ENCODE measurements around the gene C16orf74. TPM values are rescaled to one million over a fixed set of nuclear protein-coding genes. Genes with fewer than 3 reads are reported as not detected.

C16orf74 gene
- total RNA-seq, 1 experiment from 2014 or later, result 3.8 TPM

DNA sequence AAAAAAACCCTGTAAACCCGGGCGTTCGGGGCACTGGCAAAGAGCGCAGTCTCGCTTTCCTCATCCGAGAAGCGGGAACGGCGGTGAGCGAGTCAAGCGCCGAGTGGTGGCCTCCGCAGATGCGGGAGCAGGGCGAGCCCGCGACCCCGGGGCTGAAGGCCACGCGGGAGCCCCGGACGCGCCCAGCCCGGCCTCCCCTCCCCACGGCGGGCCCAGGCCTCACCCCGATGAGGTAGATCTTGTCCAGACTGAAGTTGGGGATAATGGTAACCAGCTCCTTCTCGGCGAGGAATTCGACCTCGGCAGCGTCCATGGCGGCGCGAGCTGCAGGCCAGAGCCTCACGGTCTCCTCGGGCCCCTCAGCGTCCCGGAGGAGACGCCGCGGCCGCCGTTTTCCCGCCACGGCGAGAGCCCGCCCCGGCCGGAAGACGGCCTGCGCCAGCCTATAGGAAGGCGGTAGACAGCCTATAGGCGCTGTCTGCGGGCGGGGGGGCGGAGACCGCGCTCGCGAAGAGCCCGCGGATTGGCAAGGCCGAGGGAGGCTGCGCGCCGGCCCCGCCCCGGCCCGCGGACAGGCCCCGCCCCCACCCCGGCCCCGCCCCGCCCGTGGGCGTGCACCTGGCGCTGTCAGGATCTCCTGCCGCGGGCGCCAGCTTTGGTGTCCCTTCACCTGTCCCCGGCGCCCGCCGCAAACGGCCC lies 62.2 kb downstream of the C16orf74 start, which contains the start of gene GINS2:
Gene GINS2, minus strand, starts transcription at position 369 of the 699 bp plus-strand sequence. Its CDS starts 56 bp downstream, at position 313.
- in situ Hi-C loops (cut with HindIII; ENCODE audit: low pct_unique_long_range_greater_than_20kb, low sequenced_read_pairs), result no loop called here
- peak; percentile 84 for DNase-seq (ENCODE audit: low read depth, low spot score)

DNA sequence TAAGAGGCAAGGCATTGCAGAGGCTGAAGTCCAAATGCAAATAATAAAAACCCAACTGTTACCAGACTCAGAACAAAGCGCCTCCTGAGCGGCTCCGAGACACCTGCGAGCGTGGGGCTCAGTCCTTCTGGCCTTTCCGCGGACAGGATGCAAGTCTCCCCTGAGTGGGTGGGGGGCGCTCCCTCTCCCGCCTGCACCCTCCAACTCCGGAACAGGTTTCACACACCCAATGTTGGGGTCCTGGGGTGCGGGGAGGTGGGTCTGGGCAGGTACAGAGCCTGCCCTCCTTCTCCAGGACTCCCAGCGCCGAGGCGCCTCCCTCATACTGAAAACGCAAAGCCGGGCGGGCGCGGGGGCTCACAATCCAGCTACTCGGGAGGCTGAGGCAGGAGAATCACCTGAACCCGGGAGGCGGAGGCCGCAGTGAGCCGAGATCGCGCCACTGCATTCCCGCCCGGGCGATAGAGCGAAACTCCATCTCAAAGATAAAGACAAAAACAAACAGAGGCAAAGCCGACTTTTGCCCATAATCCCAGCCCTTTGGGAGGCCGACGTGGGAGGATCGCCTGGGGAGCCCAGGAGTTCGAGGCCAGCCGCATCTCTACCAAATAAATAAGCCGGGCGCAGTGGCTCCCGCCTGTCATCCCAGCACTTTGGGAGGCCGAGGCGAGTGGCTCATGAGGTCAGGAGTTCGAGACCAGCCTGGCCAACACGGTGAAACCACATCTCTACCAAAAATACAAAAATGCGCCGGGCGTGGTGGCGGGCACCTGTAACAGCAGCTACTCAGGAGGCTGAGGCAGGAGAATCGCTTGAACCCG lies 63.0 kb downstream of the C16orf74 start:
- in situ Hi-C loops (cut with HindIII; ENCODE audit: low pct_unique_long_range_greater_than_20kb, low sequenced_read_pairs), result no loop called here
- DNase-seq (ENCODE audit: low read depth, low spot score), result no peak

DNA sequence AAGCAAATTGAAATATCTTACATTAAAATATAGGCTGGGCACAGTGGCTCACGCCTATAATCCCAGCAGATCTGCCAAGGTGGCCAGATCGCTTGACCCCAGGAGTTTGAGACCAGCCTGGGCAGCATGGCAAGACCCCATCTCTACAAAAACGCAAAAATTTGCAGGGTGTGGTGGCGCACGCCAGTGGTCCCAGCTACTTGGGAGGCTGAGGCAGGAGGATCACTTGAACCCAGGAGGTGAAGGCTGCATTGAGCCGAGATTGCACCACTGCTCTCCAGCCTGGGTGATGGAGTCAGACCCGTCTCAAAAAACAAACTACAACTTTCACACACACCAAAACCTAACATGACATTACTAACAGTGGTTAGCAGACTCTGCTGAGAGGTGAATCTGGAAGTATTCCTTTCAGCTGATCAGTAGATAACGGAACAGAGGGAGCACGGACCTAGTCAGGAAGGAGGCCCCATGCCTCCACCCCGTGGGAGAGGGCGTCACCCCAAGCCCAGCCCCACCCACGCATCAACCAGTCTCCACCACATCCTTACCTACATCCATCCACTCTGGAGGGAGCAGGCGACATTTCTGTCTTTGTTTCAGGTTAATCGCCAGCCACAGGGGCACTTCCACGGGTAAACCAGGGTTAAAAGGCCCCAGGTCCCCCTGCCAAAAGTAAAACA lies 63.8 kb downstream of the C16orf74 start:
- in situ Hi-C loops (cut with HindIII; ENCODE audit: low pct_unique_long_range_greater_than_20kb, low sequenced_read_pairs), result no loop called here
- DNase-seq (ENCODE audit: low read depth, low spot score), result no peak

DNA sequence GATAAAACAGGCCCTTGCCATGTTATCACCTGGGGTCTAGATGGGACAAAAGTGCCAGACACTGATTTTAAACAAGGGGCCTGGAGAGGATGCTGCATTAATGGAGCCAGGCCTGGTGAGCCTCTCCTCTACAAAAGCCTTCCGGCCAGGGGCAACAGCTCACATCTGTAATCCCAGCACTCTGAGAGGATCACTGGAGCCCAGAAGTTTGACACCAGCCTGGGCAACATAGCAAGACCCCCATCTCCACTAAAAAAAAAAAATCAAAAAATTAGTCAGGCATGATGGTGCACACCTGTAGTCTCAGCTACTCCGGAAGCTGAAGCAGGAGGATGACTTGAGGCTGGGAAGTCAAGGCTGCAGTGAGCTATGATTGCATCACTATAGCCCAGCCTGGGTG lies 65.6 kb downstream of the C16orf74 start:
- in situ Hi-C loops (cut with HindIII; ENCODE audit: low pct_unique_long_range_greater_than_20kb, low sequenced_read_pairs), result no loop called here
- no peak for DNase-seq (ENCODE audit: low read depth, low spot score)

DNA sequence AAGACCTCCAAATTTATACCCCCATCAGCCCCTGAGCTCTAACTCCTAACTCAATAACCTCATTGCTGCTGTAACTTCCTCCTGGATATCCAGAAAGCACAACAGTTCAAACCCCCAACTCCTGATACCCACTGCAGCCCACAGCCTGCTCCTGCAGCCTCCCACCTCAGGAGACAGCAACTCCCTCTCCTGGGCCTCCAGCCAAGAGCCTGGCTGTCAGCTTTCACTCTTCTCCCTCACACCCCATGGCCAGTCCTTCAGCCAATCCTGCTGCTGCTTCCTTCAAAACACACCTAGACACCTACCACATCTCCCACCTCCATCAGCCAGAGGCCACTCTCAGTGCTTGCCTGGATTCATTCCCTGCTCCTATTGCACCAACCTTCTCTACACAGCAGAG lies 67.5 kb downstream of the C16orf74 start:
- no peak for DNase-seq (ENCODE audit: low read depth, low spot score)
- in situ Hi-C loops (cut with HindIII; ENCODE audit: low pct_unique_long_range_greater_than_20kb, low sequenced_read_pairs), result no loop called here

DNA sequence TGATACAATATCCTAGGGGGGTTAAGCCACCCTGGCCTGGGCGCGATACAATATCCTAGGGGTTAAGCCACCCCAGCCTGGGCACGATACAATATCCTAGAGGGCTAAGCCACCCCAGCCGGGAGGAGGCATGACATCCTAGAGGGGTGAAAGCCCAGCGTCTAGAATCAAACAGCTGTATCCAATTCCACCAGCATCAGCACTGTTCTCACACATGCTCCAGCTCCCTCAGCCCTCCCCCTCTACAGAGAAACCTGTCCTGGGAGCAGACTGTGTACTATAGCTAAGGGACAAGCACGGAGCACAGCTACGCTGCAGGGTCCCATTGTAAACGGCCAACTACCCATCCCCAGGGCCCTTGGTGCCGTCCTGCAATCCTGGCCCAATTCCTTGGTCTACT lies 68.4 kb downstream of the C16orf74 start:
- in situ Hi-C loops (cut with HindIII; ENCODE audit: low pct_unique_long_range_greater_than_20kb, low sequenced_read_pairs), result no loop called here
- no peak for DNase-seq (ENCODE audit: low read depth, low spot score)

GRCh38 chr16:85681255-85681654 lies 69.6 kb downstream of the C16orf74 start:
- in situ Hi-C loops (cut with HindIII; ENCODE audit: low pct_unique_long_range_greater_than_20kb, low sequenced_read_pairs), result no loop called here
- DNase-seq (ENCODE audit: low read depth, low spot score), result no peak

- in situ Hi-C loops (cut with HindIII; ENCODE audit: low pct_unique_long_range_greater_than_20kb, low sequenced_read_pairs), result no loop called here
- no peak for DNase-seq (ENCODE audit: low read depth, low spot score)
Measured at GRCh38 chr16:85680352-85680944, 70.4 kb downstream of the C16orf74 start.

DNA sequence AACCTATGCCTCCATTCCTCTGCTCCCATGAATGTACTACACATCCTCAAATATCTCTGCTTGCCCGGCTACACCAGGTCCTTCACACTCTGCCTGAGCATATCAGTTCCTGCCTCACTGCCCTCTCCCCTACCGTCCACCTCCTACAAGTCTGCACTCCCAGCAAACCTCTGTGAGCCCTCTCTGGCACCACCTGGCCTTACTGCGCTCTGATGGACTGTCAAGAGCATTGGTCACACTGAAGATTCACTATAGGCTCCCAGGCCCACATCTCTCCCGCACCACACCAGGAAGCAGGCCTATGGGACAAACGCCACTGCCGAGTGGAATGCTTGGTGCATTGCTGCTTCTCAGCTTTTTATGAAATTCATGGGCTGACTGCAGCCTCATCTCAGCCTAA lies 71.0 kb downstream of the C16orf74 start:
- no peak for DNase-seq (ENCODE audit: low read depth, low spot score)
- in situ Hi-C loops (cut with HindIII; ENCODE audit: low pct_unique_long_range_greater_than_20kb, low sequenced_read_pairs), result no loop called here

- no peak for DNase-seq (ENCODE audit: low read depth, low spot score)
- in situ Hi-C loops (cut with HindIII; ENCODE audit: low pct_unique_long_range_greater_than_20kb, low sequenced_read_pairs), result no loop called here
Measured at GRCh38 chr16:85678821-85679220, 72.1 kb downstream of the C16orf74 start.

DNA sequence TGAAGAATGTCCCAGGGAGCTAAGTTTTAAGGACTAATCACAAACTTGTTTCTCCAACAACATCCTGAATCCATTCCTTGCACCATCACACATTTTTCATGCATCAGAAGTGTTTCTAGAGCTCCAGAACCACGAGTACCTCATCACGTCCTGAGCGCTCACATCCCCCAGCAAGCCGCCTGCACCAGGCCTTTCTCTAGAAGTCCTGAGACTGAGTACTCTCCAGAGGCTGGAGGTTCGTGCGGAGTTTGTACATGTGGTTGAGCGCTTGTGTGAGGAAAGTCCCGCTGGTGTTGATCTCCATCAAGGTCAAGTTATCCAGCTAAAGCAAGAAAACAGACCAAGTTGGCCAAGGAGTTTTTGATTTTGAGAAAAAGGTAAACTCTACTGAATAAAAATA lies 72.9 kb downstream of the C16orf74 start:
- no peak for DNase-seq (ENCODE audit: low read depth, low spot score)
- in situ Hi-C loops (cut with HindIII; ENCODE audit: low pct_unique_long_range_greater_than_20kb, low sequenced_read_pairs), result no loop called here

DNA sequence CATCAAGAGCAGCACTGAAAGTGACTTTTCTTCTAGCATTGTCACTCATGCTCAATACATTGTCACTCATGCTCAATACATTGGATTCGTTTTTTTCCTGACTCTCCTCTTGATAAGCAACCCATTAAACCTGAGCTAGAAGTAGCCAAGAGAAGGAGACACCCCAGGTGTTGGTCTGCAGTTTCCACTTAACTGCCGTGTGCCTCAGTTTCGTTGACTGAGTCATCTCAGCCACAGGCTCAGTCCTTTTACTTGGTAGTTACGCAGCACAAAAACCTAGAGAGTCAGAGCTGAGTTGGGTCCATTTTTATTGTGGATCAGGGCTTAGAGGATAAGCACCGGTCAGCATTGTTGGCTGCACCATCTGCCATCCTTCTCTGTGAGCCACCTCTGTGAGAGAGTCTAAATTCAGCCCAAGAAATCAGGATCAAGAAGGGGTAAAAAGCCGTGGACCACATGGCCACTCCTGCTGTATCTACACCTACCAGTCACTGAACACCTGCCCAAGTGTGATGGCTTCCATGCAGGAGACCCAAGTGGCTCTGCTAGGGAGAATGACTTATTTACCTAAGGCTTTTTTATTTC lies 73.4 kb downstream of the C16orf74 start:
- in situ Hi-C loops (cut with HindIII; ENCODE audit: low pct_unique_long_range_greater_than_20kb, low sequenced_read_pairs), result no loop called here
- DNase-seq (ENCODE audit: low read depth, low spot score), result no peak

DNA sequence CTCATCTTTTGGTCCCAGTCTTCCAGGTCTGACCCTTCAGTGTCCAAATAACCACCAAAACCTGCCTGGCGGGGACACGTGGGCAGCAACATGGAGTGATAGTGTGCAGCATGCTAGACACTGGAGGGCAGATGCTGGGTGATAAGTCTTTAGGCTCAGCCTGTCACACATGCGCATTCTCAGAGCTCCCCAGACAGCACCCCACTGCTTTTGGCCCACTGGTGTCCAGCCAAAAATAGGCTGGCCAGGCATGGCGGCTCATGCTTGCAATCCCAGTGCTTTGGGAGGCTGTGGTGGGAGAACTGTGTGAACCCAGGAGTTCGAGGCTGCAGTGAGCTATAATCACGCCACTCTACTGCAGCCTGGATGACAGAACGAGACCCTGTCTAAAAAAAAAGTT lies 74.4 kb downstream of the C16orf74 start:
- in situ Hi-C loops (cut with HindIII; ENCODE audit: low pct_unique_long_range_greater_than_20kb, low sequenced_read_pairs), result no loop called here
- DNase-seq (ENCODE audit: low read depth, low spot score), result no peak

DNA sequence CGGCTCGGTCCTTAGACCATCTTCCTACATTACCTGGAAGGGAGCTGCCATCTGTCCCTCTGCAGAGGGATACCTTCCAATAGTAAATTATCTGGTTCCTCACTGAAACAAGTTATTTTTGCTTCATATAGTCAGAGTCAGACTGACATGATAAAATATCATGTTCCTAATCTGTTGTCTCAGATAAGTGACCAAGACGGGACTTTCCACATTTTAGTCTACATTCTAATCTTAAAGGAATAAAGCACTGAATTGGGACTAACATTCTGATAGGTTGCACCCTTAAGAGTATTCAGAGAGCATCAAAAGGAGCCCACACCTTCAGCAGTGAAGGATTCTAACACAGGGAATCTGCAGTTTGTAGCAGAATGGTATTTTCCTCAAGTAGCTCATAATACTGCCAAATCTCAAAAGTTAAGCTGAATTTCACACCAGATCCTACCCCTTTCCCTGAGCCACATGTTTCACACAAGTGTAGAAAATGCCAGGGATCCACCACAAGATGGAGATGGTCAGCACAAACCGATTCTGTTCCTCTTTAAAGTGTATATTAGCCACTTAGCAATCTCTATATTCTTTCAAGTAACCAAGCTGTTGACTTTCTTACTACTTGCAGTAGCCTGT lies 75.5 kb downstream of the C16orf74 start:
- DNase-seq (ENCODE audit: low read depth, low spot score), result peak; percentile 54
- in situ Hi-C loops (cut with HindIII; ENCODE audit: low pct_unique_long_range_greater_than_20kb, low sequenced_read_pairs), result no loop called here

DNA sequence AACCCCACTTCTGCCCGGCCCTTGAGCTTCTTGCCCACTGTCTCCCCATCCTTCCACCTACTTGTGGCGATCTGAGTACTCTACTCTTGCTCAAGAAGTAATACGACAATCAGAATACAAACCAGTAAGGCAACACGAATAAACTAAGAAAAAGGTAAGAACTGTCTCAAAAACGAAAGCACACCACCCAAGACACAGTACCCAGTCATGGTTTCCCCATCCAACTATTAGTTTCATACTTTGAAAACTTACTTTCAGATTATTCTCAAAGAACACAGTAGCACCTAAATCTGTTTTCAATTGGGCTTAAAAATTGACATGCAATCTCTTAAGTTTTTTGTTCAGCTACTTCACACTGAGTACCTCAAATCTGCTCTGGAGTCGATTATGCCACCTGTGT lies 76.1 kb downstream of the C16orf74 start:
- in situ Hi-C loops (cut with HindIII; ENCODE audit: low pct_unique_long_range_greater_than_20kb, low sequenced_read_pairs), result no loop called here
- no peak for DNase-seq (ENCODE audit: low read depth, low spot score)

- no peak for DNase-seq (ENCODE audit: low read depth, low spot score)
- in situ Hi-C loops (cut with HindIII; ENCODE audit: low pct_unique_long_range_greater_than_20kb, low sequenced_read_pairs), result no loop called here
Measured at GRCh38 chr16:85674418-85674755, 76.5 kb downstream of the C16orf74 start.

GRCh38 chr16:85673529-85674417 lies 77.1 kb downstream of the C16orf74 start:
- in situ Hi-C loops (cut with HindIII; ENCODE audit: low pct_unique_long_range_greater_than_20kb, low sequenced_read_pairs), result no loop called here
- no peak for DNase-seq (ENCODE audit: low read depth, low spot score)
